Adrenal gland (tissue), 12 donors: ENCODE results near the gene FAM76A. TPM values are rescaled to one million over a fixed set of nuclear protein-coding genes. Genes with fewer than 3 reads are reported as not detected.
A peak's percentile ranks its signal among the peaks of the same experiment; 100 is the strongest.

Experiments
- DNase-seq, 7 donors: peaks; one replicate each; pipeline ENCODE4 v3.0.0-alpha.2; 2019 to 2020
- H3K27ac ChIP-seq, 5 donors: fragments of 200-600 bp; sonication (generic) in 4 of 5; 1 replicate in 3 of 5; 2 replicates in 2 of 5; pipeline versions ENCODE4 v1.5.1 to v1.8.0; 2016 to 2020; ENCODE audit warnings: mild to moderate bottlenecking in 1 of 5
- H3K27me3 ChIP-seq: fragments of 200-600 bp; 2 replicates; pipeline ENCODE4 v1.8.0; 2021
- H3K36me3 ChIP-seq, 2 donors: fragments of 200-600 bp; replicated peaks in 1 of 2; 1 replicate in 1 of 2; 2 replicates in 1 of 2; pipeline versions ENCODE4 v1.5.1 to v1.8.0; 2018 to 2022
- H3K4me1 ChIP-seq, 2 donors: fragments of 200-600 bp; replicated peaks in 1 of 2; 1 replicate in 1 of 2; 2 replicates in 1 of 2; pipeline versions ENCODE4 v1.5.1 to v1.8.0; 2018 to 2021
- H3K4me3 ChIP-seq, 4 donors: fragments of 200-600 bp; sonication (generic) in 3 of 4; one replicate each; pipeline ENCODE4 v1.5.1; 2016 to 2018
- H3K9me3 ChIP-seq, 3 donors: fragments of 200-600 bp; sonication (generic) in 1 of 3; replicated peaks in 1 of 3; 1 replicate in 2 of 3; 2 replicates in 1 of 3; pipeline versions ENCODE4 v1.5.1 to v1.8.0; 2016 to 2021
- CTCF ChIP-seq, 6 experiments: fragments of 450-650 bp in 4 of 6; fragments of 200-600 bp in 2 of 6; sonication (generic) in 1 of 6; IDR thresholded peaks; 1 replicate in 5 of 6; 2 replicates in 1 of 6; pipeline versions ENCODE4 v1.5.1 to v1.8.0; 2016 to 2021; ENCODE audit warnings: antibody characterized with exemption in 6 of 6, mild to moderate bottlenecking in 2 of 6, moderate library complexity in 1 of 6
- POLR2A ChIP-seq, 2 donors: fragments of 450-650 bp; IDR thresholded peaks; one replicate each; pipeline ENCODE4 v1.6.1; 2017; ENCODE audit warnings: antibody characterized with exemption in 2 of 2, mild to moderate bottlenecking in 2 of 2, moderate library complexity in 1 of 2
- WGBS, 4 donors: extraction: QIAGEN DNeasy Blood & Tissue Kit in 2 of 4; methylation state at CpG; one replicate each; pipeline versions ENCODE4 v1.1.5 to v1.1.7; 2013 to 2017; 5-methylcytosine and 5-hydroxymethylcytosine counted together
- intact Hi-C, 2 donors: fragments of 100-400 bp; cut with DNase I; formaldehyde crosslinking; loops; one replicate each; pipeline versions ENCODE4 v1.14.1 to v1.15.0; 2022 to 2023
- polyA plus RNA-seq, 3 donors: library from polyadenylated mRNA; stranded (reverse); fragments of 200-250 nt in 2 of 3; fragments of 350-450 nt in 1 of 3; fragmentation: Illumina TruSeq in 1 of 3; extraction: RNeasy Lipid Tissue Mini Kit (QIAGEN cat#74804) in 1 of 3; gene quantifications; one replicate each; pipeline ENCODE4 v1.2.3, GENCODE V29; 2013 to 2014
- total RNA-seq, 9 donors: library from RNA; depleted of rRNA in 4 of 9; stranded (reverse); fragments of >200 nt in 4 of 9; fragments of 120-200 nt in 1 of 9; fragmentation: NEBNext Ultra II Directional in 1 of 9; extraction: Animal tissue kit (Norgen Biotek cat#: 25700) in 1 of 9; gene quantifications; one replicate each; pipeline versions ENCODE4 v1.1.0 to v1.2.4, GENCODE V29; 2013 to 2023
- donor health status: healthy with polysubstance abuse.
- donor health status: Bipolar disorder and iron deficiency.
- donor health status: DM: yes; HTN: yes; CAD: no.
- donor health status: DM: no; HTN: no; CAD: no.
- donor health status: DM: no; HTN: no; CAD: no.
- donor health status: DM: yes; HTN: yes; CAD: no.

The FAM76A gene
- total and polyA plus RNA-seq, 12 donors: 2.9 to 12.4 (median 8.4) TPM

GRCh38 chr1:27770293-27770830 is 44.6 kb downstream of the FAM76A start:
- H3K4me1 ChIP-seq: peaks cover 8 to 23% of the 10 kb centered on the region in 2 donors
- intact Hi-C loops: no loop called here
- H3K27ac ChIP-seq: no peak overlapping the region
- H3K27me3 ChIP-seq: no peaks in the 10 kb centered on the region
- WGBS, 4 donors: 63 to 68% (median 65%) methylated on average over 2 of the region's 2 CpGs
- H3K4me3 ChIP-seq: no peak overlapping the region
- no peak for DNase-seq
- no peaks in the 10 kb centered on the region for H3K9me3 ChIP-seq
- no peaks in the 10 kb centered on the region for H3K36me3 ChIP-seq
- TF ChIP-seq CTCF (IDR thresholded peaks at IDR 0.05) (no peak), POLR2A (IDR thresholded peaks at IDR 0.05) (no peak)

- TF ChIP-seq CTCF (IDR thresholded peaks at IDR 0.05) (no peak), POLR2A (IDR thresholded peaks at IDR 0.05) (no peak)
- Histone ChIP-seq H3K4me3 (peak overlapping the region in 1 of 4 donors; percentile 72), H3K27ac (peak overlapping the region; percentile 10 to 96 (median 81)), H3K27me3 (no peaks in the 10 kb centered on the region), H3K9me3 (no peaks in the 10 kb centered on the region), H3K36me3 (no peaks in the 10 kb centered on the region), H3K4me1 (peaks cover 8 to 27% of the 10 kb centered on the region in 2 donors)
- 20 to 22% (median 21%) methylated on average over 18 of the region's 18 CpGs for WGBS, 4 donors
- no peak for DNase-seq
- intact Hi-C loops: no loop called here
These were observed 46.5 kb downstream of the FAM76A start for GRCh38 chr1:27772036-27772931.

- DNase-seq: peak; percentile 98 to 99 (median 99)
- Histone ChIP-seq H3K27me3 (no peaks in the 10 kb centered on the region), H3K36me3 (no peaks in the 10 kb centered on the region), H3K4me1 (peaks cover 8 to 27% of the 10 kb centered on the region in 2 donors), H3K9me3 (no peaks in the 10 kb centered on the region), H3K4me3 (peak within 1 kb of the TSS; percentile 54 to 91 (median 64)), H3K27ac (peak within 1 kb of the TSS; percentile 66 to 96 (median 85))
- TF ChIP-seq POLR2A (IDR thresholded peaks at IDR 0.05) (peak; percentile 81 to 93), CTCF (IDR thresholded peaks at IDR 0.05) (no peak)
- intact Hi-C loops: no loop called here
- WGBS, 4 donors: 0% methylated on average over 10 to 58 of the region's 58 CpGs
These were observed 47.4 kb downstream of the FAM76A start, which contains the start of gene STX12 for GRCh38 chr1:27772932-27773825. Gene STX12 (plus strand): TSS chr1:27773219. CDS start chr1:27773308, 89 bp downstream.
